Natural killer cell treated with Interleukin-12 subunit alpha and Interleukin-12 subunit beta and Interleukin-15 and Interleukin-18, amount 100 ng/mL, for 72 hours (primary cell): ENCODE data around the gene LRRC71. TPM values are rescaled to one million over a fixed set of nuclear protein-coding genes. Genes with fewer than 3 reads are reported as not detected.

Experiments used
- ATAC-seq, 2 donors: fragments of 150-1000 bp; cut with Tn5 transposase in 1 of 2; sonication (Bioruptor Pico), chemical (Tn5 transposase) in 1 of 2; 2 replicates each; pipeline ENCODE4 v1.10.0; 2021
- DNase-seq: peaks from one replicate; pipeline ENCODE4 v3.0.0; 2022; ENCODE audit warnings: low spot score
- H3K27ac Mint-ChIP-seq, 2 donors: 1 replicate in 1 of 2; 2 replicates in 1 of 2; pipeline ENCODE4 v1.8.0; 2022; ENCODE audit warnings: mixed read lengths in 2 of 2, mild to moderate bottlenecking in 1 of 2, moderate library complexity in 1 of 2
- H3K27me3 Mint-ChIP-seq, 2 donors: 1 replicate in 1 of 2; 2 replicates in 1 of 2; pipeline ENCODE4 v1.8.0; 2022; ENCODE audit warnings: mixed read lengths in 2 of 2
- H3K36me3 Mint-ChIP-seq: one replicate; pipeline ENCODE4 v1.8.0; 2022; ENCODE audit warnings: mixed read lengths
- H3K4me1 Mint-ChIP-seq, 2 donors: 1 replicate in 1 of 2; 2 replicates in 1 of 2; pipeline ENCODE4 v1.8.0; 2022; ENCODE audit warnings: low read depth in 2 of 2, mixed read lengths in 2 of 2, mild to moderate bottlenecking in 1 of 2
- H3K4me3 Mint-ChIP-seq: one replicate; pipeline ENCODE4 v1.8.0; 2022; ENCODE audit warnings: mixed read lengths
- H3K9me3 Mint-ChIP-seq: 2 replicates; pipeline ENCODE4 v1.8.0; 2022; ENCODE audit warnings: mixed read lengths
- total RNA-seq, 2 donors: library from RNA; stranded (reverse); gene quantifications; one replicate each; pipeline ENCODE4 v1.2.3, GENCODE V29; 2022

Gene LRRC71
- total RNA-seq, 2 donors from 2014 or later: not detected

DNA sequence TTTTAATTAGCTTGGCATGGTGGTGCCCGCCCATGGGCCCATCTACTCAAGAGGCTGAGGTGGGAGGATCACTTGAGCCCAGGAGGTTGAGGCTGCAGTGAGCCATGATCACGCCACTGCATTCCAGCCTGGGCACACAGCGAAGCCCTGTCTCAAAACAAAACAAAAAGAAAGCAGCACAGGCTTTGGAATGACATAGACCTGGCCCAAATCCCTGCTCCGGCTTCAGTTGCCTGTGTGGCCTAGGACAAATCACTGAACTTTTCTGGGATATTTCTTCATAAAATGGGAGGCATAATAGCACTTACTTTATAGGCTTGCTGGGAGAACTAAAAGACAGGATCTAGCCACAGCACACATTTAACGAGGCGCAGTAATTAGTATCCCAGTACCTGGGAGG, 24.5 kb upstream of the LRRC71 start:
- ATAC-seq (no peak), DNase-seq (no peak)
- peaks cover 27 to 35% of the 10 kb centered on the region in 2 donors for H3K27me3 Mint-ChIP-seq
- peaks cover 6 to 11% of the 10 kb centered on the region in 2 donors for H3K4me1 Mint-ChIP-seq
- H3K36me3 Mint-ChIP-seq: no peaks in the 10 kb centered on the region
- no peak overlapping the region for H3K27ac Mint-ChIP-seq
- H3K4me3 Mint-ChIP-seq: no peak overlapping the region
- no peaks in the 10 kb centered on the region for H3K9me3 Mint-ChIP-seq

DNA sequence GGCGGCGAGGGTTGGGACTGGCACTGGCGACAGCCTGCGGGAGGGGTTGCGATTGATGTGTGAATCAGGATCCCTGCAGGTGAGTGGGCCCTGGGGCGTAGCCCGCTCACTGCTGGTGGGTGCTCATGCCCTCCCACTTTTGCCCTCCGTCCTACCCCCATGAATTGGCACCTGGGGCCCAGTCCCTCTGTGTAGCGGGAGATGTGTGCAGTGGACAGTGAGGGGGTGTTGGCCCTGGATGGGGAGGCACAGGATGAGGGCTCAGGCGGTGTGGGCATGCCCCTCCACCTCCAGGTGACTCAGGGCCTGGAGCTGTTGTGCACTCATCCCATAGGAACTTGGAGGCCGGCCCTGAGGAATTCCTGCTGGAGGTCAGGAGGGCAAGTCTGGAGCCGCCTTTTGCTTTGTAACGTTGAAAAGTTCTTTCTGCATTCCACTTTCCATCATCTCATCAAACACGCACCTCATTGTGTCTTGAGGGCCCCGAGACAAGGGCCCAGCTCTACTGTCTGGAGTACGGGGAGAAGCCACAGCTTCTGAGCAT, 23.9 kb upstream of the LRRC71 start:
- Mint-ChIP-seq H3K36me3 (no peaks in the 10 kb centered on the region), H3K27me3 (peaks cover 25 to 28% of the 10 kb centered on the region in 2 donors), H3K4me1 (peaks cover 6 to 11% of the 10 kb centered on the region in 2 donors), H3K4me3 (no peak overlapping the region), H3K27ac (no peak overlapping the region), H3K9me3 (no peaks in the 10 kb centered on the region)
- DNase-seq: no peak
- ATAC-seq: no peak

DNA sequence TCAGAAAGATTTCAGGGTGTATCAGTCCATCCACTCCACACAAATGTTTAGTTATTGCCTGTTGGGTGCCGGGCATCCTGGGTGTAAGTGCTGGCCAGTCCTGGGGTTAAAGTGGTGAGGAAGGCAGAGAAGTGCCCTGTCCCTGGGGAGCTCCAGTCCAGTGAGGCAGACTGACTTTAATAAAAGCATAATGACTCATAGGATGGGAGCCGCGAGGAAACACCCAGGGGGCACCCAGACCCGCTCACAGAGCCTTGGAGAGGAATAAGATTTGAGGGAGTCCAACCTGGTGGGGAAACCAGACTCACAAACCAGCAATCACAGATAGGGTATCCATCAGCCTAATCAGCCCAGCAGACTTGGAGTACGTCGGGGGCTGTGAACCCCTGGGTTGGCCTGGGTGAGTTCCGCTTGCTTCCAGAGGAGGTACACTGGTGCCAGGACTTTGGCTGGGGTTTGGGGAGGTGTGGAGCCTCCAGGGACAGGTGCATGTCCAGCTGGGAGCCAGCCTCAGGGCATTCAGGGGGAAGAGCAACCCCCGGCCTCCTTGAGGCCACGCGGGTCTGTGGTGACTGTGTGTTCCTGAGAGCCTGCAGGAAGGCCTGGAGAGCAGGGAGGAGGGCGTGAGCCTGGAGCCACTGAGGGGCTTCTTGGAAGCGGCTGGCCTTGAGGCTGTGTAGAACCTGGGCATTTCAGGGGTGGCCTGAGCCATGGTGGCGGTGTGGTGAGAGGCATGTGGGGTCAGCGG, 23.2 kb upstream of the LRRC71 start:
- Mint-ChIP-seq H3K36me3 (no peaks in the 10 kb centered on the region), H3K4me1 (peaks cover 6 to 8% of the 10 kb centered on the region in 2 donors)
- DNase-seq: no peak

DNA sequence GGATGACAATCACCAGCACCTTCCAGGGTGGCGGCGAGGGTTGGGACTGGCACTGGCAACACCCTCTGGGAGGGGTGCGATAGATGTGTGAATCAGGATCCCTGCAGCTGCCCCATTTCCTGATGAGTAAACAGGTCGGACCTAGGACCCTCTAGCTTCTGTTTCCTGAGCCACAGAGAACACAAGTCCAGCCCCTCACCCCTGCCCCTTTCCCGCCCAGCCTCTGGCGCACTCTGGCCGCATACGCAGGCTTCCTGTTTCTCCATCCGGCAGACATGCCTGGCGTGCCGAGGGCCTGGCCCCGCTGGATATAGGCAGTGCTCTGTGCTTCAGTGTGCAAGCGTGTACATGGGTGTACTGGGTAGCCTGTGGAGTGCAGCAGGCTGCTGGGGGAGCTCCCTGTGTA, 22.3 kb upstream of the LRRC71 start:
- no peak overlapping the region for H3K4me3 Mint-ChIP-seq
- ATAC-seq (no peak), DNase-seq (no peak)
- no peaks in the 10 kb centered on the region for H3K36me3 Mint-ChIP-seq
- H3K9me3 Mint-ChIP-seq: no peaks in the 10 kb centered on the region
- no peak overlapping the region for H3K27ac Mint-ChIP-seq
- peaks cover 6 to 8% of the 10 kb centered on the region in 2 donors for H3K4me1 Mint-ChIP-seq
- H3K27me3 Mint-ChIP-seq: peaks cover 22 to 25% of the 10 kb centered on the region in 2 donors

More for the DNA sequence above, 23.2 kb upstream of the LRRC71 start:
- Mint-ChIP-seq H3K27ac (no peak overlapping the region), H3K4me3 (no peak overlapping the region), H3K9me3 (no peaks in the 10 kb centered on the region), H3K27me3 (peaks cover 22 to 25% of the 10 kb centered on the region in 2 donors)
- ATAC-seq: no peak

DNA sequence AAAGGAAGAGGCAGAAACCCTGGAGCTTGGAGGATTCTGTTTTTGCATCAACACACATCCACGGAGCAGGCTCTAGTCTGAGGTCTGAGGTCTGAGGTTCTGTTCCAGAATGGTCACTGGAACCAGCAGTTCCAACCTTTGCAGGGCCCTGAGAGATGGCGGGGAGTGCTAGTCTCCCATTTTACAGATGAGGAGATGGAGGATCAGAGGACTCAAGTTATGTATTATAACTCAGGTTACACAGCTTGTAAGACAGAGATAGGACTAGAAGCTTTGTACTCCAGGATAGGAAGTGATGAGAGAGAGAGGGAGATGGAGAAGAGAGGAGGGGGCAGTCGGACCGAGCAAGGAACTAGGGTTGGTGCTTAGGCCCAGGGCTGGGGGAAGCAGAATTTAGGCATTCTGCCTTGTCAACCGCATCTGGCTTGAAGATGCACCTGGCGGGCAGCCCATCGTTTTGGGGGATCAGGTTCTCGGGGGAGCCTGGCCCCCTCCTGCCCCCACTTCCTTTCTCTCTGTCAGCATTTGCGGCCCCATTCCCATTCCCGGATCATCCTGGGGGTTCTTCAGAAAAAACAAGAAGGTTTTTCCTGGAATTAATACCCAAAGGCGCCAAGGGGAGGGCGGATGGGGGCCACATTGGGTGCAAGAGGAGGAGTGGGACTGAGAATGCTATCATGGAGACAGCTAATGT, 21.3 kb upstream of the LRRC71 start:
- Mint-ChIP-seq H3K27me3 (peaks cover 22 to 25% of the 10 kb centered on the region in 2 donors), H3K36me3 (no peaks in the 10 kb centered on the region), H3K4me1 (peaks cover 6 to 8% of the 10 kb centered on the region in 2 donors), H3K4me3 (no peak overlapping the region), H3K27ac (no peak overlapping the region), H3K9me3 (no peaks in the 10 kb centered on the region)
- DNase-seq: no peak
- ATAC-seq: no peak

DNA sequence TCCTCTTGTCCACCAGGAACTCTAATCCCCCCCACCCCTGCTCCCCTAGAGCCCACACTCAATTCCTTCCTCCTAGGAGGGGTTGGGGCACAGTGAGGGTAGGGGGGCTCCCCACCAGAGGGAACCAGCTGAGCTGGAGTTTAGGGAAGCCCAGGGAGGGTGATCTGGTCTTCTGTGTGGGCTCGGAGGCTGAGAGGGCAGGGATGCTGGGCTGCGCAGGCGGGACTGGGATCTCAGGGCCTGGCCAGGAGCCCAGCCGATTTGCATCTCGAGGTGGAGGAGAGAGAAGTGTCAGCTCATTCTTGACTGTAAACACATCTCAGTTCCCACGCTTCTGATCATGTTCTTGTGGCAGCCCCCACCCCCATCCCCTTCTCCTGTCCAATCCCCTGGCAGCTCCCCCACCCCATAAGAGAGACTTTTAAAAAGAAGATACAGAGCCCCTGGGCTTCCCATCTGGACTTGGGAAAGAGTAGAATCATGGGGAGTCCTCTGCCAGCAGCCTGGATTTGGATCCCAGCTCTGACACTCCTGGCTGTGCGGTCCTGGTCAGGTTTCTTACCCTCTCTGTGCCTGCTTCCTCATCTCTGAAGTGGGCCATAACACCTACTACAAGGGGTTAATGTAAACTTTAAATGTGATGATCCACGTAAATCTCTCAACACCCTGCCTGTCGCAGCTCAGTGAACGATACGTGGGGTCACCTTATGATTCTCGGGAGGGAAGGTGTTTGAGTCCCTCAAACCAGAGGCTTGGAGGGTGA, 20.3 kb upstream of the LRRC71 start:
- DNase-seq (no peak), ATAC-seq (no peak)
- Mint-ChIP-seq H3K36me3 (no peaks in the 10 kb centered on the region), H3K4me1 (peaks cover 6 to 8% of the 10 kb centered on the region in 2 donors), H3K9me3 (no peaks in the 10 kb centered on the region), H3K27ac (no peak overlapping the region), H3K27me3 (peaks cover 18 to 20% of the 10 kb centered on the region in 2 donors), H3K4me3 (no peak overlapping the region)

DNA sequence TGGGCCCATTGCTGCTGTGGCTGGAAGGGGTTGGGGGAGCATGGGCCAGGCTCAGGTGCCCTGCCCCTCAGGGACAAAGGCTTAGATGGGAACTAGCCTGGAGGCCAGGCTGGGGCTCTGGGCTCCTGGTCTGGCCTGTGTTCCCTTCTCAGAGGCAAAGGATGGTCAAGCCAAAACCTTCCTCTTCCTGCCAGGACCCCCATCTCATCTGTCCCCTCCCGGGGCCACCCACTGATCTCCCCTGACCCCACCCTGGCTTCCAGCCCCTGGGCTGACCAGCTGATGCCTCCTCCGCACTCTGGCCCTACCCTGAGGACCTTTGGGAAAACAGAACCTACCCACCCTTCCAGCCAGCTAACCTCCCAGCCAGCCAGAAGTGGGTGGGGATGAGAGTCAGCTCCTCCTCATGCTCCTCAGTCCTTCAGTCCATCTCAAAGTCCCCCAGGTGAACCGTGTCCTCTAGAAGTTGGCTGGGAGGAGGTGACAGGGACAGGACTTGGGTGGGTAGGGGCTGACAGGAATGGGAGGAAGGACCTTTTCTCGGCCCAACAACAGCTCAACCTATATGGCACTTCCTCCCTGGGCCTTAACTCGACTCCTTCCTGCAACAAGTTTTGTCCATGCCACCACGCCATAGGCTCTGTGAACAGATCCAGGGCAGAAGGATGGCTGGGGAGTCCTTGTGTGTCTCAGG, 19.4 kb upstream of the LRRC71 start:
- ATAC-seq (no peak), DNase-seq (no peak)
- H3K9me3 Mint-ChIP-seq: no peaks in the 10 kb centered on the region
- H3K4me1 Mint-ChIP-seq: peaks cover 6 to 8% of the 10 kb centered on the region in 2 donors
- H3K4me3 Mint-ChIP-seq: no peak overlapping the region
- H3K36me3 Mint-ChIP-seq: no peaks in the 10 kb centered on the region
- peaks cover 13 to 18% of the 10 kb centered on the region in 2 donors for H3K27me3 Mint-ChIP-seq
- no peak overlapping the region for H3K27ac Mint-ChIP-seq

DNA sequence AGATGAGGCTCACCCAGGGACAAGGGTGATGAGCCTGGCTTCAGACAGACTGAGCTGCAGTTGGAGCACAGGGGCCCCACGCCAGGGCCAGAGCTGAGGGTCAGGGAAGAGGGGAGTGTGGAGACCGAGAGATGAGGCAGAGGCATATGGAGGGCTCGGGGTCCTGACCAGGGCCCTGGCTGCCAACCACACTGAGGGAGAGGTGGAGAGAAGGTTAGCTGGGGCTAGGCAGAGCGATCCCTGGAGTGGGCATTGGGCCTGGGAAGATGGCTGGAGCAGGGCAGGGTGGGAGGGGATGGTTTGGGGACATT, 18.9 kb upstream of the LRRC71 start:
- no peak overlapping the region for H3K4me3 Mint-ChIP-seq
- peaks cover 13 to 18% of the 10 kb centered on the region in 2 donors for H3K27me3 Mint-ChIP-seq
- H3K9me3 Mint-ChIP-seq: no peaks in the 10 kb centered on the region
- ATAC-seq: no peak
- DNase-seq: no peak
- no peaks in the 10 kb centered on the region for H3K36me3 Mint-ChIP-seq
- peaks cover 6 to 8% of the 10 kb centered on the region in 2 donors for H3K4me1 Mint-ChIP-seq
- no peak overlapping the region for H3K27ac Mint-ChIP-seq

DNA sequence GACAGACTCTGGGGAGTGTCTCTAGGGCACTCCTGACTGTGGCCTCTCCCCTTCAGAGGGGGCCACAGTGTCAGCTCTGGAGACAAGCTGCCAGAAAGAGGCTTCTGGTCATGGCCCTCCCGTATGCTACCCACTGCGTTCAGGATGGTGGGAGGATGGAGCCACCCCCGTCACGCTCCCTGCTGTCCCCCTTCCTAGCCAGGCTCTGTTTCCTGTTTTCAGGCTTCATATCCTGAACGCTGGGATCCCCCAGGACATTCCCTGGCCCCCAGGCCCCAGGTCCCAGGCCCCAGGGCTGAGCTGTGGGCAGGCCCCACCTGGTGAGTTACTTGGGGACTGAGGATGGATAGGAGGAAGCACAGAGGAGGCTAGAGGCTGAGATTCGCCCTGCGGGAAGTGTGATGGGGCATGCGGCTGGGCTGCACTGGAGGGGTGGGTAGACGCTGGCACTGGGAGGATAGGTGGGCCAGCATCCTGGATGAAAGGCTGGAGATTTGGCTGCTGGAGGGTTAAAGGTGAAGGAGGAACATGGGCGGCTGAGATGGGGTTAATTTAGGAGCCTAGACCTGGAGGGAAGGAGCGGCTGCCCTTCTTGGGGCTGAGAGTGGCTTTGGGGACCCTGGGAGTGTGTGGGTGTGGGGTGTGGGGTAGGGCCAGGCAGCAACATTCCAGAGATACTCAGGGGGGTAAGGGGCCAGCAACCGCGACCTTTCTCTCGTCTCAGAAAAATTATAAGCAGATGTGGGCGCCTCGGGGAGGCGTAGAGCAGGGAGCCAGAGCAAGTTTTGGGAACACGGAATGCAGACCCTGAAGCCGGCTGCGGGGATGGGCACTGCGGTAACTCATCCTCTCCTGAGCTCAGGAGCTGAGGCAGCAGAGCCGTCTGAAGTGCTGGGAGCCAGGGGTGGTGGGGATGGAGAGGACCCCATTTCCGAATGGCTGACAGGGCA, 18.2 kb upstream of the LRRC71 start:
- Mint-ChIP-seq H3K4me1 (peaks cover 6 to 11% of the 10 kb centered on the region in 2 donors), H3K27me3 (peaks cover 13 to 21% of the 10 kb centered on the region in 2 donors), H3K27ac (no peak overlapping the region), H3K4me3 (no peak overlapping the region), H3K36me3 (no peaks in the 10 kb centered on the region), H3K9me3 (no peaks in the 10 kb centered on the region)
- DNase-seq (no peak), ATAC-seq (no peak)

DNA sequence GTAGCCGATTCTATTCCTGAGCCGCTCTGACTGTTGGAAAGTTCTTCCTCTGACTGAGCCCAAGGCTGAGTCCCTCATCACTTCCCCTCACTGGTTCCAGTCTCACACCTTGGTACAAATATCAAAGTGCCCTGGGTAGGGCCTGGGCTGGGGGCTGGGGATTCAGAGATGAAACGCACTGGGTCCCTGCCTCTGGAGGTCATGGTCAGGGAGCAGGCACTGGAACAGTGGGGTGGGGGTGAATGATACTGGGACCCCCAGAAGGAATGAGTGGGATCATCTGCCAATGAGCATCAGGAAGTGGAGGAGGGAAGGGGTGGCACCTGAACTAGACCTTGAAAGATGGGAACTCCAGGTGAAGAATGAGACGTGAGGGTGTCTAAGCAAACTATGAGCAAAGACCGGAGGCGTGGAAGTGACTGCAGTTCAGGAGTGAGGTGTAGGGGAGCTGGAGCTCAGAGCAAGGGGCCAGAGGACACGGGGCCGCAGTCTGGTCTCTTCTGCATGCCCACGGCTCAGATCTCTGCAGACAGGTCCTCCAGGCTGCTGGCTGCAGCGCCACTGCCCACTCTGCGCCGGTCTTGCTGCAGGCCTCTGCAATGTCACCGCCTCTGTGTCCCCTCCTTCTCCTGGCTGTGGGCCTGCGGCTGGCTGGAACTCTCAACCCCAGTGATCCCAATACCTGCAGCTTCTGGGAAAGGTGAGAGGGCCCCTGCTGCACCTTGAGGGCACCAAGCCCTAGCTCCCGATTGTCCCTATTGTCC, 16.9 kb upstream of the LRRC71 start:
- Mint-ChIP-seq H3K9me3 (no peaks in the 10 kb centered on the region), H3K27me3 (peaks cover 9 to 16% of the 10 kb centered on the region in 2 donors), H3K27ac (no peak overlapping the region), H3K4me3 (no peak overlapping the region), H3K4me1 (peaks cover 2 to 5% of the 10 kb centered on the region in 2 donors), H3K36me3 (no peaks in the 10 kb centered on the region)
- DNase-seq (no peak), ATAC-seq (no peak)

DNA sequence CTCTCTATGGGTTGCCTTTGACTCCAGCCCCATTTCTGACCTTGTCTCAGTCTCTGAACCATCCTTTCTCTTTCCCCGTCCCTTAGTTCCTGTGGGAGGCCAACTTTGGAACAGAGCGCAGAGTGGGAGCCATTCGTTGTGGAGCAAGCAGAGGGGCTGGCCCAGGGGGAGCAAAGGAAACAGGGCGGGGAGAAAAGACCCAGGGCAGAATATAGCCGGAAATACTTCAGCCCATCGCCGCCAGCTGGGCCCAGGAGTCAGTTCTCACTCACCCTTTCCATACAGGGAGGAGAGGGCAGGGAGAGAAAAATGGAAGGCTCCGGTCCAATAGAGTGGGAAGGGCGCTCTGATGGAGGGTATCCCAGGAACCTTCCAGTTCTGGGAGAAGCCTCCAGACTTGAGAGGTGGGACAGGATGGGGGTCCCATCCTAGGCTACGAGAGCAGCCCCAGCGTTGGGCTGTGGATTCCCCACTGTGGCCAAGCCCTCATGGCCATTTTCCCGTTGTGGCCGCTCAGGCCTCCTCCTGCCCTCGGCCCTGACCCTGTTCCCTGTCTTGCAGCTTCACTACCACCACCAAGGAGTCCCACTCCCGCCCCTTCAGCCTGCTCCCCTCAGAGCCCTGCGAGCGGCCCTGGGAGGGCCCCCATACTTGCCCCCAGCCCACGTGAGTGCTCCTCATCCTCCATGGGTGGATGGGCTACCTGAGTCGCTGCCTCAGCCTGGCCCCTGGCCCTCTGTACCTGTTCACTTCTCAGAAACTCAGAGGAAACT, 16.1 kb upstream of the LRRC71 start:
- ATAC-seq (no peak), DNase-seq (no peak)
- Mint-ChIP-seq H3K4me1 (peaks cover 0 to 3% of the 10 kb centered on the region in 2 donors), H3K27ac (no peak overlapping the region), H3K4me3 (no peak overlapping the region), H3K36me3 (no peaks in the 10 kb centered on the region), H3K9me3 (no peaks in the 10 kb centered on the region), H3K27me3 (peaks cover under 1 to 9% of the 10 kb centered on the region in 2 donors)
